Chondrocyte (in vitro differentiated cells): ENCODE measurements around the gene KIRREL3. TPM values are rescaled to one million over a fixed set of nuclear protein-coding genes. Genes with fewer than 3 reads are reported as not detected.

Experiments
- DNase-seq: peaks from one replicate; pipeline ENCODE4 v3.0.0; 2021; ENCODE audit warnings: mixed read lengths, low spot score
- H3K27ac Mint-ChIP-seq: one replicate; pipeline ENCODE4 v1.8.0; 2021; ENCODE audit warnings: mild to moderate bottlenecking, moderate library complexity, mixed read lengths; ENCODE audit not compliant: unreplicated experiment
- H3K27me3 Mint-ChIP-seq: 2 replicates; pipeline ENCODE4 v1.8.0; 2021; ENCODE audit warnings: low read depth, mixed read lengths
- H3K36me3 Mint-ChIP-seq: 2 replicates; pipeline ENCODE4 v1.8.0; 2021; ENCODE audit warnings: low read depth, mixed read lengths
- H3K4me1 Mint-ChIP-seq: 2 replicates; pipeline ENCODE4 v1.8.0; 2021; ENCODE audit warnings: low read depth, mild to moderate bottlenecking, mixed read lengths
- H3K4me3 Mint-ChIP-seq: one replicate; pipeline ENCODE4 v1.8.0; 2021; ENCODE audit warnings: mild to moderate bottlenecking, moderate library complexity, mixed read lengths; ENCODE audit not compliant: unreplicated experiment
- H3K9me3 Mint-ChIP-seq: 2 replicates; pipeline ENCODE4 v1.8.0; 2021; ENCODE audit warnings: low read depth, mixed read lengths
- CTCF ChIP-seq: fragments of 200-600 bp; sonication (generic); IDR thresholded peaks from 2 replicates; pipeline ENCODE4 v1.5.0; 2021; ENCODE audit warnings: antibody characterized with exemption, mild to moderate bottlenecking, moderate library complexity
- total RNA-seq: library from RNA; stranded (reverse); gene quantifications from 3 replicates; pipeline ENCODE4 v1.2.1, GENCODE V29; 2021

Gene KIRREL3
- total RNA-seq, 1 donor from 2014 or later: 1.2 TPM

- Mint-ChIP-seq H3K9me3 (no peaks in the 10 kb centered on the region), H3K4me3 (no peak overlapping the region), H3K4me1 (peaks cover 3% of the 10 kb centered on the region), H3K27ac (no peak overlapping the region), H3K27me3 (peaks cover 1% of the 10 kb centered on the region), H3K36me3 (no peaks in the 10 kb centered on the region)
- no peak for TF ChIP-seq CTCF
- no peak for DNase-seq
Observed at GRCh38 chr11:126489836-126490660, 510.5 kb downstream of the KIRREL3 start.

- no peak for TF ChIP-seq CTCF
- H3K27me3 Mint-ChIP-seq: peaks cover 1% of the 10 kb centered on the region
- no peak overlapping the region for H3K27ac Mint-ChIP-seq
- no peak overlapping the region for H3K4me3 Mint-ChIP-seq
- no peaks in the 10 kb centered on the region for H3K9me3 Mint-ChIP-seq
- peak; percentile 76 for DNase-seq
- H3K4me1 Mint-ChIP-seq: peaks cover 3% of the 10 kb centered on the region
- H3K36me3 Mint-ChIP-seq: no peaks in the 10 kb centered on the region
Observed at GRCh38 chr11:126488591-126489370, 511.8 kb downstream of the KIRREL3 start.

GRCh38 chr11:126487711-126488110 is 512.9 kb downstream of the KIRREL3 start:
- H3K4me3 Mint-ChIP-seq: no peak overlapping the region
- no peak overlapping the region for H3K27ac Mint-ChIP-seq
- no peak for TF ChIP-seq CTCF
- DNase-seq: no peak
- H3K27me3 Mint-ChIP-seq: peaks cover 1% of the 10 kb centered on the region
- no peaks in the 10 kb centered on the region for H3K36me3 Mint-ChIP-seq
- peaks cover 3% of the 10 kb centered on the region for H3K4me1 Mint-ChIP-seq
- H3K9me3 Mint-ChIP-seq: no peaks in the 10 kb centered on the region

DNA sequence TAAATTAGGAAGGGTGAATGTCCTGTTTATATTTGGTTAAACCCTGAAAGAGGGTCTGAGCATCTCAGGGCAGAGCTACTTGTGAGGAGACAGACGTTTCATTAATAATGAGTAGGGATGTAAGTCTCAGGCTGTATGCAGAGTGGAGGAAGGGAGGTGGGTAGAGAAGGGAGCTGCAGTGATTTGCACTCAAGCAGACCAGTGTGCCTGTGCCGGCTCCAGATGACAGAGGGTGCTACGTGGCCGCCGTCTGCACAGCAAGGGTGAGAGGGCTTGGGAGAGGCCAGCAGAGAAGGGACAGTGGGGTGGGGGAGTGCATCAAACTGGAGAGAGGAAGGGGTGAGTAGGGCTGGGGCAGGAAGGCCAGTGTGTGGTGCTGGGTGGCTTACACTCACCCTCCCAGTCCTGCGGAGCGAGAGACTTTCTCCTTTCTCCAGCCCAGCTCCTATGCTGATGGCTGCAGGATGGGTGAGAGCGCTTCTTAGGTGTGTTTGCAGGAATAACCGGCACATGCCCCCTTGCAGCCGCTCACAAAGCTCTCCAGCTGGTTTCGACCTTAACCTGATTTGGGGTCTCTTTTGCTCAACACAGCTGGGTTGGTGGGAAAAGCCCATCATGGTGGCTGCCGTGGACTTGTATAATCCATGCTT is 514.5 kb downstream of the KIRREL3 start:
- H3K4me3 Mint-ChIP-seq: no peak overlapping the region
- peaks cover 1% of the 10 kb centered on the region for H3K27me3 Mint-ChIP-seq
- H3K36me3 Mint-ChIP-seq: no peaks in the 10 kb centered on the region
- no peaks in the 10 kb centered on the region for H3K9me3 Mint-ChIP-seq
- no peak overlapping the region for H3K27ac Mint-ChIP-seq
- no peak for TF ChIP-seq CTCF
- peaks cover 3% of the 10 kb centered on the region for H3K4me1 Mint-ChIP-seq
- no peak for DNase-seq
